Hippocampal formation (tissue), 2 donors: Measurements from ENCODE around the gene COMMD7.
A peak's percentile ranks its signal among the peaks of the same experiment; 100 is the strongest.
"Not testable (repeated sequence)": the region's sequence is repeated elsewhere in the genome, so short reads cannot be mapped to it uniquely, and the experiment has no call there.

Source experiments
- DNase-seq, 2 donors: peaks; one replicate each; lab custom pipeline; 2025; lab: John Stamatoyannopoulos, UW

COMMD7 gene

GRCh38 chr20:32728435-32728834, 14.8 kb downstream of the COMMD7 start:
- DNase-seq: not testable (repeated sequence)

- DNase-seq: no peak
Observed at GRCh38 chr20:32727683-32728082, 15.6 kb downstream of the COMMD7 start.

DNA sequence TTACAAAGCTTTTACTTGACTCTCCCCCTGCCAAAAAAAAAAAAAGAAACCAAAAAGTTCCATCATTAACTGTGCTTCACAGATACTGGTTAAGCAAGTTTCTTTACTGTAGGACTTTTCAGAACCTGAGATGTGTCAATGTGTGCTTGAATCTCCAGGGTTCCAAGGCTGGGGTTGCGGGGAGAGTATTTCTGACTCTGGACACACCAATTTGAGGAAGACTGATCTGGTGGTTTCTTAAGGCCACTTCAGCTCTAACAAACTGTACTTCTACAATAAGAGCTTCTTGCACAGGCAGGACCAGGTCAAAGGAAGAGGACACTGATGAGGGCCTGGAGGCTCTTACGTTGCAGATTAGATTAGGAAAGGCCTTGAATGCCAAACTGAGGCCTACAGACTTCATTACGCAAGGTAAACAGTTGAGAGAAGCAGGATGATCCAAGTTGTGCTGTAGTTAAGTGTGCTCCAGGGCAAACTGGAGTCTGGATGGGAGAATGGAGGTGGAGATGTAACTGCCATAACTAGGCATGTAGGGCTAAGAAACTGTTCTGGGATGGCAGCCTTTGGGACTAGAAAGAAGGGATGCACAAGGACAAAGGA, 24.4 kb downstream of the COMMD7 start:
- DNase-seq: no peak

- DNase-seq: no peak
Observed at GRCh38 chr20:32711346-32711745, 31.9 kb downstream of the COMMD7 start.

- no peak for DNase-seq
Observed at GRCh38 chr20:32709632-32710121, 33.6 kb downstream of the COMMD7 start.

DNA sequence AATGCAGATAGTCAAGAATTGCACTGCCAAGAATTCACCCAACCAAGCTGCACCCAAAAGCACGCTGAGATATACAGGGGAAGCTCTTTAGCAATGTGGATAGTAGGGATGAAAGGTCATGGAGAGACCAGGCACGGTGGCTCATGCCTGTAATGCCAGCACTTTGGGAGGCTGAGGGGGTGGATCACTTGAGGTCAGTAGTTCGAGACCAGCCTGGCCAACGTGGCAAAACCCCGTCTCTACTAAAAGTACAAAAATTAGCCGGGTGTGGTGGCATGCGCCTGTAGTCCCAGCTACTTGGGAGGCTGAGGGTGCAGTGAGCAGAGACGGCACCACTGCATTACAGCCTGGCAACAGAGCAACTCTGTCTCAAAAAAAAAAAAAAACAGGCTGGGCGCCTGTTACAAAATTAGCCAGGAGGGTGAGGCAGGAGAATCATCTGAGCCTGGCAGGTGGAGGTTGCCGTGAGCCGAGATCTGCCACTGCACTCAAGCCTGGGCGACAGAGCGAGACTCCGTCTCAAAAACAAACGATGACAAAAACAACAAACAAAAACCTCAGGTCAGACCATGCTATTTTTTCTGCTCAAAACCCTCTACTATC, 34.1 kb downstream of the COMMD7 start:
- not testable (repeated sequence) for DNase-seq

GRCh38 chr20:32707691-32708581, 35.3 kb downstream of the COMMD7 start:
- no peak for DNase-seq

GRCh38 chr20:32706486-32706885, 36.8 kb downstream of the COMMD7 start:
- no peak for DNase-seq

- DNase-seq: no peak
Observed at GRCh38 chr20:32702706-32703425, 40.4 kb downstream of the COMMD7 start.

GRCh38 chr20:32697608-32698007, 45.7 kb downstream of the COMMD7 start:
- no peak for DNase-seq

DNA sequence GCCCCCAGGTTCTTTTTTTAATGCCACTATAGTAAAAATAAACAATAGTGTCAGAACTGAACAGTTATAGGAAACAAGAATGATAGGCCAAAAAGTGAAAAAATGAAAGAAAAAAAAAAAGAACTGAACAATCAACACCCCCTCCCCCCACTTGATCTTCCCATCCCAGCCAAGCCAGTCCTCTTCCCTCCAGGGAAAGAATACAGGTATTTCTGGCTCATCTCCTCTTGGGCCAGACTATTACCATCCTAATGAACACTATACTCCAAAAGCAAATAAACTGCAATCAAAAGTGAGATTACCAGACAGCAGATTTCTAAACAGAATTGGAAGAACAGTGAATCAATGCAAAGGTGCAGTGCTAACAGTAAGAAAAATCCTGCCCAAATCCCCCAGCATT, 48.2 kb downstream of the COMMD7 start:
- DNase-seq: no peak

- DNase-seq: not testable (repeated sequence)
Observed at GRCh38 chr20:32688966-32689365, 54.3 kb downstream of the COMMD7 start.

DNA sequence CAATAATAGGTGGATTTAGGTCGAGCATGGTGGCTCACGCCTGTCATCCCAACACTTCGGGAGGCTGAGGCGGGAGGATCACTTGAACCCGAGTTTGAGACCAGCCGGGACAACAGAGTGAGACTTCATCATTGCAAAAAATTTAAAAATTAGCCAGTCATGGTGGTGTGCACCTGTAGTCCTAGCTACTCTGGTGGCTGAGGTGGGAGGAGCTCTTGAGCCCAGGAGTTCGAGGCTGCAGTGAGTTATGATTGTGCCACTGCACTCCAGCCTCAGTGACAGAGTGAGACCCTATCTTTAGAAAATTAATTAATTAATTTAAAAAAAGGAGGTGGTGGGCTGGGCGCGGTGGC, 56.1 kb downstream of the COMMD7 start:
- no peak for DNase-seq

GRCh38 chr20:32686530-32687179, 56.6 kb downstream of the COMMD7 start:
- no peak for DNase-seq

- DNase-seq: no peak
Observed at GRCh38 chr20:32685541-32686529, 57.4 kb downstream of the COMMD7 start.

DNA sequence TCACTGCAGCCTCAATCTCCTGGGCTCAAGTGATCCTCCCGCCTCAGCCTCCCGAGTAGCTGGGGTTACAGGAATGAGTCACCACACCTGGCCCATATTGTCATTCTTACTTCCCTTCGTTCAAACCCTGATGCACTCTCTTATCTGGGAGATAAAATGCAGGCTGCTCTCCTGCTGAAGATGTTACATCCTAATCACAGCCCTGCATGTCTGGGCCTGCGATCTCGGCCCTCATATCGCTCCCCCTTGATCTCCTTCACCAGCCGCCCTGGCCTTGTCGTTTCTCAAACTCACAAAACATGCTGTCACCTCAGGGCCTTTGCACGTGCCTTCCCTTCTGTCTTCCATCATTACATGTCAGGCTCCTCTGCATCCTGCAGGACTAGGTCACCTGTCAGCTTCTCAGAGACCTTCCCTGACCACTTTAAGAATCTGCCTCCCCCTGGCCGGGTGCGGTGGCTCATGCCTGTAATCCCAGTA, 60.7 kb downstream of the COMMD7 start:
- DNase-seq: no peak

GRCh38 chr20:32681175-32682084, 61.8 kb downstream of the COMMD7 start:
- no peak for DNase-seq

DNA sequence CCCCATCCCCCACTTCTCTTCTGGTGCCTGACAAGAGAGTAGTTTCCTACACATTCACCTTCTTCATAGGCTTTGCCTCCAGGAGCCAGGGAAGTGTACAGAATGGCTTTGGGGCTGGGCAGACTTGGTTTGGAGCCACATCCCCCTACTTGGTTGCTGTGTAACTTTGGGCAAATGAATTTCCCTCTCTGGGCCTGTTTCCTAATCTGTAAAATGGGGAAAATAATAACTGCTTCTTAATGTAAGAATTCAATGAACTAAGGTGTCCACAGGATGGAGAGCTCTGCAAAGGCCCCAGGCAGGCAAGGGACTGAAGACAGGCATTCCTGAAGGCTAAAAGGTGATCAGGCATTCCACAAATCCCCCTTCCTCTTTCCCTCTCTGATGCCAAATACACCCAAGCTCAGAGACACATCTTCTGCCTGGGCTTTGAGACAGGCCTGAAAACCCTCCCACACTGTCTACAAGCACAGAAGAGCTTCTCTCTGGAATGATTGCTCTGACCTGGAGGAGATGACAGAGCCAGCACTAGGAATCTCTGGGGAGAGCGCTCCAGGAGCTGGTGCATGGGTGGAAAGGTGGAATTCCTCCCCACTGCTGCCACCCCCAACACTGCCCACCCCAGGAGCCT, 62.6 kb downstream of the COMMD7 start:
- no peak for DNase-seq

DNA sequence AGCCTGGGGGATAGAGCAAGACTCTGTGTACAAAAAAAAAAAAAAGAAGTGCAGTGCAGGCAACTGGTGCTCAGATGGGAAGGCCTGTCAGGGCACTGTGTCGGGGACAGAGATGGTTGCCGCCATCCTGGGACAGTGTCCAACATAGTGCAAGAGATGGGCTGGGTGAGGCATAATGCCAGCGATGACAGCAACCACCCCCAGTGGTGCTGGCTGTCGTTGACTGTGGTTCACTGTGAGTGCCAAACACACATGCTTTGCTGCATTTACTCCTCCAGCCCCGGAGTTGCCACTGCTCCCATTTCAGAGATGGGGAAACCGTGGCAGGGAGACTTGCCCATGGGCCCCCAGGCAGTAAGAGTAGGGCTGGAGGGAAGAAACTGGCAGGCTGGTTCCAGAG, 64.3 kb downstream of the COMMD7 start:
- peak; percentile 55 for DNase-seq
